Spleen (tissue), 11 donors: ENCODE data around the gene SEMA3G. TPM values are rescaled to one million over a fixed set of nuclear protein-coding genes. Genes with fewer than 3 reads are reported as not detected.

ENCODE experiments used
- DNase-seq: peaks from one replicate; pipeline ENCODE4 v3.0.0-alpha.2; 2020
- H3K27ac ChIP-seq, 8 donors: fragments of 200-600 bp; sonication (generic) in 7 of 8; 1 replicate in 4 of 8; 2 replicates in 4 of 8; pipeline versions ENCODE4 v1.5.0 to v1.8.0; 2016 to 2021; ENCODE audit warnings: inconsistent platforms in 4 of 8, mild to moderate bottlenecking in 4 of 8, moderate library complexity in 1 of 8
- H3K27me3 ChIP-seq, 7 donors: fragments of 200-600 bp; sonication (generic) in 6 of 7; replicated peaks in 1 of 7; 1 replicate in 4 of 7; 2 replicates in 3 of 7; pipeline versions ENCODE4 v1.5.0 to v1.8.0; 2016 to 2021; ENCODE audit warnings: inconsistent platforms in 3 of 7, mild to moderate bottlenecking in 1 of 7
- H3K36me3 ChIP-seq, 6 donors: fragments of 200-600 bp; sonication (generic) in 5 of 6; 1 replicate in 4 of 6; 2 replicates in 2 of 6; pipeline versions ENCODE4 v1.5.0 to v1.8.0; 2016 to 2021; ENCODE audit warnings: inconsistent platforms in 2 of 6
- H3K4me1 ChIP-seq, 6 donors: fragments of 200-600 bp; sonication (generic) in 5 of 6; 1 replicate in 3 of 6; 2 replicates in 3 of 6; pipeline versions ENCODE4 v1.5.0 to v1.8.0; 2016 to 2021; ENCODE audit warnings: inconsistent platforms in 3 of 6
- H3K4me3 ChIP-seq, 8 donors: fragments of 200-600 bp; sonication (generic) in 7 of 8; 1 replicate in 4 of 8; 2 replicates in 4 of 8; pipeline versions ENCODE4 v1.5.0 to v1.8.0; 2016 to 2021; ENCODE audit warnings: inconsistent platforms in 4 of 8, mild to moderate bottlenecking in 4 of 8, moderate library complexity in 2 of 8
- H3K9me3 ChIP-seq, 8 donors: fragments of 200-600 bp; sonication (generic) in 7 of 8; 1 replicate in 4 of 8; 2 replicates in 4 of 8; pipeline versions ENCODE4 v1.5.0 to v1.8.0; 2016 to 2021; ENCODE audit warnings: inconsistent platforms in 4 of 8
- POLR2A ChIP-seq, 3 donors: fragments of 450-650 bp; IDR thresholded peaks; one replicate each; pipeline ENCODE4 v1.5.1; 2017; ENCODE audit warnings: antibody characterized with exemption in 3 of 3, mild to moderate bottlenecking in 1 of 3
- POLR2AphosphoS5 ChIP-seq, 3 donors: sonication (generic); formaldehyde crosslinking; IDR thresholded peaks; one replicate each; pipeline ENCODE4 v1.5.1; 2017; ENCODE audit warnings: antibody characterized with exemption in 3 of 3
- WGBS, 5 donors: extraction: QIAGEN DNeasy Blood & Tissue Kit in 3 of 5; methylation state at CpG; one replicate each; pipeline versions ENCODE4 v1.1.5 to v1.1.7; 2013 to 2018; 5-methylcytosine and 5-hydroxymethylcytosine counted together
- intact Hi-C: fragments of 100-400 bp; cut with DNase I; formaldehyde crosslinking; loops from one replicate; pipeline ENCODE4 v1.15.0; 2023; ENCODE audit warnings: low total_unique reads
- polyA plus RNA-seq, 3 donors: library from polyadenylated mRNA; stranded (reverse); fragments of 200-250 nt; gene quantifications; one replicate each; pipeline ENCODE4 v1.2.1, GENCODE V29; 2013
- total RNA-seq, 7 donors: library from RNA; depleted of rRNA in 3 of 7; stranded (reverse); fragments of >200 nt in 3 of 7; fragmentation: NEBNext Ultra II Directional in 4 of 7; extraction: Animal tissue kit (Norgen Biotek cat#: 25700) in 4 of 7; gene quantifications; one replicate each; pipeline versions ENCODE4 v1.1.0 to v1.2.1, GENCODE V29; 2016 to 2021
- TF ChIP-seq, protein P1 (sequence below), 11 experiments: fragments of 200-600 bp in 7 of 11; fragments of 450-650 bp in 4 of 11; sonication (generic) in 4 of 11; IDR thresholded peaks in 8 of 11; conservative IDR thresholded peaks in 3 of 11; 1 replicate in 7 of 11; 2 replicates in 4 of 11; pipeline versions ENCODE4 v1.4.0 to v1.8.0; 2016 to 2021; ENCODE audit warnings: antibody characterized with exemption in 11 of 11, inconsistent platforms in 4 of 11, mild to moderate bottlenecking in 1 of 11
- donor health status: healthy with polysubstance abuse.
- donor health status: DM: no; HTN: no; CAD: no; lungs with moderate emphysema.
- donor health status: DM: no; HTN: no; CAD: no.
- donor health status: Bipolar disorder and iron deficiency.
- donor health status: healthy.
- donor health status: DM: no; HTN: no; CAD: no.
- donor health status: DM: yes; HTN: yes; CAD: no.

The SEMA3G gene
- total and polyA plus RNA-seq, 10 donors, result 1.0 to 20.2 (median 9.5) TPM

DNA sequence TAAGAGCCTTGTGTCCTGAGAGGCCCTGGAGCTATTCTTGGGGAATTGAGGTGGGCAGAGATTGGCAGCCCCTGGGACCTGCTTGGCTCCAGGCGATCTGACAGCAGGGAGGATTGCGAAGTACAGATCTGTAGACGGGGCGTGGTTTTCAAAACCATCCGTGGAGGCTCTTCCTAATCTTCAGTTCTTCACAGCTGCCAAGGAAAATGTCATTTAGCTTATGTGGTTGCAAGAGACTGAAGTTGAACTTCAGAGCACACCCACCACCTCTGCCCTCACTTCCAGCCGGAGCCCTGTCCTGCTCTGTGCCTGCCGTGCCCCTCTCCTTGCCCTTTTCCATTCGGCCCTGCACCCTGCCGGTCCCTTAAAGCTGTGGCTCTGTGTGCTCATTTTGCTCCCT, 23.4 kb upstream of the SEMA3G start:
- Histone ChIP-seq H3K4me3 (no peak overlapping the region), H3K9me3 (no peaks in the 10 kb centered on the region), H3K27me3 (no peaks in the 10 kb centered on the region), H3K27ac (no peak overlapping the region), H3K4me1 (peaks cover 0 to 37% (median 9%) of the 10 kb centered on the region in 6 donors), H3K36me3 (peaks cover 0 to 88% (median 39%) of the 10 kb centered on the region in 6 donors)
- intact Hi-C loops, result no loop called here
- TF ChIP-seq, protein P1, sequence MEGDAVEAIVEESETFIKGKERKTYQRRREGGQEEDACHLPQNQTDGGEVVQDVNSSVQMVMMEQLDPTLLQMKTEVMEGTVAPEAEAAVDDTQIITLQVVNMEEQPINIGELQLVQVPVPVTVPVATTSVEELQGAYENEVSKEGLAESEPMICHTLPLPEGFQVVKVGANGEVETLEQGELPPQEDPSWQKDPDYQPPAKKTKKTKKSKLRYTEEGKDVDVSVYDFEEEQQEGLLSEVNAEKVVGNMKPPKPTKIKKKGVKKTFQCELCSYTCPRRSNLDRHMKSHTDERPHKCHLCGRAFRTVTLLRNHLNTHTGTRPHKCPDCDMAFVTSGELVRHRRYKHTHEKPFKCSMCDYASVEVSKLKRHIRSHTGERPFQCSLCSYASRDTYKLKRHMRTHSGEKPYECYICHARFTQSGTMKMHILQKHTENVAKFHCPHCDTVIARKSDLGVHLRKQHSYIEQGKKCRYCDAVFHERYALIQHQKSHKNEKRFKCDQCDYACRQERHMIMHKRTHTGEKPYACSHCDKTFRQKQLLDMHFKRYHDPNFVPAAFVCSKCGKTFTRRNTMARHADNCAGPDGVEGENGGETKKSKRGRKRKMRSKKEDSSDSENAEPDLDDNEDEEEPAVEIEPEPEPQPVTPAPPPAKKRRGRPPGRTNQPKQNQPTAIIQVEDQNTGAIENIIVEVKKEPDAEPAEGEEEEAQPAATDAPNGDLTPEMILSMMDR (IDR thresholded peaks at IDR 0.05 in 8 of 11, conservative IDR thresholded peaks at IDR 0.05 in 3 of 11), result no peak
- TF ChIP-seq POLR2AphosphoS5 (IDR thresholded peaks at IDR 0.05), result no peak
- no peak for TF ChIP-seq POLR2A (IDR thresholded peaks at IDR 0.05)
- WGBS, 5 donors, result 66 to 85% (median 73%) methylated on average over 9 of the region's 9 CpGs
- DNase-seq, result no peak

DNA sequence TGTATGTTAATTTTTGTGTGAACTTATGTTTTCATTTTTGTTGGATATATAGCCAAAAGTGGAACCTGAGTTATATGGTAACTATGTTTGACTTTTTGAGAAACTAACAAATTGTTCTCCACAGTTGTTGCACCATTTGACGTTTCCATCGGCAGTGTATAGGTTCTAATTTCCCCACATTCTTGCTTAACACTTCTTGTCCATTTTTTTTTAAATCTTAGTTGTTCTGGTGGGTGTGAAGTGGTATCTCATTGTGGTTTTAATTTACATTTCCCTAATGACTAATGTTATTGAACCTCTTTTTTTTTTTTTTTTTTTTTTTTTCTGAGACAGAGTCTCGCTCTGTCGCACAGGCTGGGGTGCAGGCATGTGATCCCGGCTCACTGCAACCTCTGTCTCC, 18.5 kb upstream of the SEMA3G start:
- no peak for DNase-seq
- H3K36me3 ChIP-seq, result peaks cover 0 to 91% (median 41%) of the 10 kb centered on the region in 6 donors
- 46 to 77% (median 66%) methylated on average over 5 of the region's 5 CpGs for WGBS, 5 donors
- intact Hi-C loops, result no loop called here
- peak overlapping the region in 1 of 8 donors; percentile 35 for H3K27ac ChIP-seq
- no peaks in the 10 kb centered on the region for H3K27me3 ChIP-seq
- H3K9me3 ChIP-seq, result no peaks in the 10 kb centered on the region
- H3K4me3 ChIP-seq, result no peak overlapping the region
- H3K4me1 ChIP-seq, result peaks cover 0 to 46% (median 13%) of the 10 kb centered on the region in 6 donors
- TF ChIP-seq POLR2AphosphoS5 (IDR thresholded peaks at IDR 0.05), result no peak
- TF ChIP-seq, protein P1 (IDR thresholded peaks at IDR 0.05 in 8 of 11, conservative IDR thresholded peaks at IDR 0.05 in 3 of 11), result no peak
- TF ChIP-seq POLR2A (IDR thresholded peaks at IDR 0.05), result no peak

DNA sequence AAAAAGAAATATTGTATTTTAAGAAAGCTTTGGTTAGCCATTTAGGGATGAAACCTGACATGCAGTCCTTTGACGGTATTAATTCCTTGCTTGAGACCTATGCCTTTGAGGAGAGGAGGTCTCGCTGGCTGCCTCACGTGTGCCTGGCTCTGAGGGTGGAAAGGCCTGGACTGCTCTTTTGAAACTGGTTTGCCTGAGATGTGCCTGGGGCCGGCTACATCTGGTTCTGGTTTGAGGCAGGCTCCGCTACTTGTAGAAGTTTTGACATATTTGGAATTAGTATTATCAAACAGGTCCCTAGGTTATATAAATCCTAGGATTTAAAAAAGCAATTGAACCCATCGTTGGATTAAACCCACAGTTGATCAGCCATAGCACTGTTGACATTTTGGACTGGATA, 17.0 kb upstream of the SEMA3G start:
- Histone ChIP-seq H3K36me3 (peaks cover 0 to 85% (median 42%) of the 10 kb centered on the region in 6 donors), H3K27ac (no peak overlapping the region), H3K27me3 (no peaks in the 10 kb centered on the region), H3K9me3 (no peaks in the 10 kb centered on the region), H3K4me3 (no peak overlapping the region), H3K4me1 (peaks cover 5 to 49% (median 22%) of the 10 kb centered on the region in 6 donors)
- WGBS, 5 donors, result 86 to 95% (median 93%) methylated on average over 6 of the region's 6 CpGs
- intact Hi-C loops, result no loop called here
- DNase-seq, result no peak
- TF ChIP-seq POLR2AphosphoS5 (IDR thresholded peaks at IDR 0.05) (no peak), POLR2A (IDR thresholded peaks at IDR 0.05) (no peak)
- TF ChIP-seq, protein P1 (IDR thresholded peaks at IDR 0.05 in 8 of 11, conservative IDR thresholded peaks at IDR 0.05 in 3 of 11), result no peak

DNA sequence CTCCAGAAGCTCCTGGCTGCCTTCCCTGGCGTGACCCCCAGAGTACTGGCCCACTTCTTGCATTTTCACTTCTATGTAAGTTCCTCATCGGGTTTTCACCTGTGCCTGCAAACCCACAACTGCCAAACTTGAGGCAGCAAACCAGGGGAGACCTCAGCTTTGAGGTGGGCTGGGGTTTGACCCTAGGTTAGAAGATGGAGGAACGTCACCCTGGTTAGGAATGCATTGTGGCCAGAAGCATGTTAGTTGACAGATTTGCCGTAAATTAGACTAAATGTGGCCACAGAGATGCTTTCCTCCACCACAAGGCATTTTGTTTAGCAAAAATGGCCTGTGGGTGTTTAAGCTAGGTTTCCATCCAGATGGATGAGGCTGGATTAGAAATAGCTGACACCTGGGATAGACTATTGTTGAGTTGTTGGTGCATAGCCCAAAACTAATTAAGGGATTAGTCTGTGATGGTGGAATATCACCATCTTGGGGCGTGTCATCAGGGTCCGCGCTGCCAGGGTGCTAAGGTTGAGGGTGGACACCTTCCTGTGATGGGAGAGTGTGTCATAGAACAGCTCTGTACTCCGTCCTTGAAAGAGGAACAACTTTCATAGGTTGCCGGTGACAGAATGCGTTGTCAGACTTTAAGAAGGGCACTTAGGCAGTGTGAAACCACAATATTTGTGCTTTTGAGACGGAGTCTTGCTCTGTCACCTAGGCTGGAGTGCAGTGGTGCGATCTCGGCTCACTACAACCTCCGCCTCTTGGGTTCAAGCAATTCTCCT, 14.1 kb upstream of the SEMA3G start:
- no peak for TF ChIP-seq POLR2A (IDR thresholded peaks at IDR 0.05)
- TF ChIP-seq POLR2AphosphoS5 (IDR thresholded peaks at IDR 0.05), result no peak
- TF ChIP-seq, protein P1 (IDR thresholded peaks at IDR 0.05 in 8 of 11, conservative IDR thresholded peaks at IDR 0.05 in 3 of 11), result no peak
- Histone ChIP-seq H3K9me3 (no peaks in the 10 kb centered on the region), H3K4me3 (no peak overlapping the region), H3K4me1 (peaks cover 22 to 69% (median 46%) of the 10 kb centered on the region in 6 donors), H3K27me3 (no peaks in the 10 kb centered on the region), H3K27ac (peak overlapping the region in 2 of 8 donors; percentile 3 to 57), H3K36me3 (peaks cover 0 to 62% (median 33%) of the 10 kb centered on the region in 6 donors)
- WGBS, 5 donors, result 76 to 92% (median 80%) methylated on average over 14 of the region's 14 CpGs
- no peak for DNase-seq
- intact Hi-C loops, result no loop called here
